PC-3 (cell line): ENCODE data around the gene GFOD1.

Experiments
- CTCF ChIP-seq: fragments of 300-600 bp; sonication (generic); conservative IDR thresholded peaks from 2 replicates; pipeline ENCODE4 v1.5.1; 2017; ENCODE audit warnings: antibody characterized with exemption, low read depth, mild to moderate bottlenecking, low read length
- EZH2 ChIP-seq: fragments of 300-600 bp; sonication (generic); IDR thresholded peaks from one replicate; pipeline ENCODE4 v1.6.1; 2017; ENCODE audit warnings: antibody characterized with exemption, mild to moderate bottlenecking, low read length; ENCODE audit not compliant: unreplicated experiment
- EZH2phosphoT487 ChIP-seq: fragments of 300-600 bp; sonication (generic); IDR thresholded peaks from 2 replicates; pipeline ENCODE4 v1.6.1; 2018; ENCODE audit warnings: mild to moderate bottlenecking, antibody characterized with exemption, low read length, borderline replicate concordance

GRCh38 chr6:13470238-13471140 is 16.9 kb downstream of the GFOD1 start:
- no peak for TF ChIP-seq CTCF
- TF ChIP-seq EZH2 = no peak
- no peak for TF ChIP-seq EZH2phosphoT487
